Activated CD4-positive, alpha-beta T cell treated with anti-CD3 and anti-CD28 coated beads, Interleukin-2, amount 50 U/mL, for 48 hours (primary cell): ENCODE measurements around the gene C14orf119.

Source experiments
- DNase-seq, 2 experiments: peaks; one replicate each; pipeline ENCODE4 v3.0.0-alpha.2; 2020

The C14orf119 gene

GRCh38 chr14:23112359-23113178, 17.3 kb downstream of the C14orf119 start:
- no peak for DNase-seq

- no peak for DNase-seq
Observed at GRCh38 chr14:23113431-23114119, 18.3 kb downstream of the C14orf119 start.

GRCh38 chr14:23114120-23114458, 18.8 kb downstream of the C14orf119 start:
- DNase-seq, result no peak

GRCh38 chr14:23114669-23115038, 19.3 kb downstream of the C14orf119 start:
- no peak for DNase-seq

GRCh38 chr14:23115039-23115731, 19.9 kb downstream of the C14orf119 start:
- no peak for DNase-seq

- DNase-seq, result no peak
Observed at GRCh38 chr14:23115918-23116317, 20.6 kb downstream of the C14orf119 start.

- no peak for DNase-seq
Observed at GRCh38 chr14:23117371-23118020, 22.2 kb downstream of the C14orf119 start.

- DNase-seq, result no peak
Observed at GRCh38 chr14:23118506-23119362, 23.4 kb downstream of the C14orf119 start, which contains the start of gene CEBPE. TSS of gene CEBPE (minus strand) at chr14:23119255. CDS start at chr14:23119091, 164 bp downstream.

GRCh38 chr14:23119363-23120327, 24.3 kb downstream of the C14orf119 start:
- peak; percentile 19 to 24 for DNase-seq

GRCh38 chr14:23120541-23121251, 25.4 kb downstream of the C14orf119 start:
- DNase-seq, result peak; percentile 84 to 89

GRCh38 chr14:23121361-23121771, 26.1 kb downstream of the C14orf119 start:
- DNase-seq, result peak; percentile 10 to 17

GRCh38 chr14:23122086-23122485, 26.8 kb downstream of the C14orf119 start:
- DNase-seq, result no peak

GRCh38 chr14:23123419-23123818, 28.1 kb downstream of the C14orf119 start:
- DNase-seq, result no peak

- no peak for DNase-seq
Observed at GRCh38 chr14:23124337-23124954, 29.1 kb downstream of the C14orf119 start.

GRCh38 chr14:23125011-23125410, 29.7 kb downstream of the C14orf119 start:
- no peak for DNase-seq

- DNase-seq, result no peak
Observed at GRCh38 chr14:23125933-23126524, 30.7 kb downstream of the C14orf119 start.

GRCh38 chr14:23126548-23127278, 31.4 kb downstream of the C14orf119 start:
- no peak for DNase-seq

GRCh38 chr14:23127861-23128260, 32.6 kb downstream of the C14orf119 start:
- DNase-seq, result no peak
